Sigmoid colon (tissue), 4 donors: Measurements from ENCODE around the gene HPCAL1.

Source experiments
- CTCF ChIP-seq, 4 experiments: fragments of 450-650 bp in 3 of 4; fragments of 200-600 bp in 1 of 4; IDR thresholded peaks; one replicate each; pipeline ENCODE4 v1.5.1; 2016 to 2019; ENCODE audit warnings: antibody characterized with exemption in 4 of 4, mild to moderate bottlenecking in 3 of 4, moderate library complexity in 2 of 4
- EP300 ChIP-seq, 4 donors: sonication (generic); formaldehyde crosslinking; IDR thresholded peaks; one replicate each; pipeline ENCODE4 v1.6.1; 2017; ENCODE audit warnings: antibody characterized with exemption in 4 of 4
- POLR2A ChIP-seq, 2 donors: fragments of 450-650 bp; IDR thresholded peaks; one replicate each; pipeline ENCODE4 v1.6.1; 2016; ENCODE audit warnings: antibody characterized with exemption in 2 of 2, mild to moderate bottlenecking in 2 of 2, moderate library complexity in 2 of 2
- POLR2AphosphoS5 ChIP-seq, 4 donors: sonication (generic); formaldehyde crosslinking; IDR thresholded peaks; one replicate each; pipeline ENCODE4 v1.6.1; 2017; ENCODE audit warnings: antibody characterized with exemption in 4 of 4

DNA sequence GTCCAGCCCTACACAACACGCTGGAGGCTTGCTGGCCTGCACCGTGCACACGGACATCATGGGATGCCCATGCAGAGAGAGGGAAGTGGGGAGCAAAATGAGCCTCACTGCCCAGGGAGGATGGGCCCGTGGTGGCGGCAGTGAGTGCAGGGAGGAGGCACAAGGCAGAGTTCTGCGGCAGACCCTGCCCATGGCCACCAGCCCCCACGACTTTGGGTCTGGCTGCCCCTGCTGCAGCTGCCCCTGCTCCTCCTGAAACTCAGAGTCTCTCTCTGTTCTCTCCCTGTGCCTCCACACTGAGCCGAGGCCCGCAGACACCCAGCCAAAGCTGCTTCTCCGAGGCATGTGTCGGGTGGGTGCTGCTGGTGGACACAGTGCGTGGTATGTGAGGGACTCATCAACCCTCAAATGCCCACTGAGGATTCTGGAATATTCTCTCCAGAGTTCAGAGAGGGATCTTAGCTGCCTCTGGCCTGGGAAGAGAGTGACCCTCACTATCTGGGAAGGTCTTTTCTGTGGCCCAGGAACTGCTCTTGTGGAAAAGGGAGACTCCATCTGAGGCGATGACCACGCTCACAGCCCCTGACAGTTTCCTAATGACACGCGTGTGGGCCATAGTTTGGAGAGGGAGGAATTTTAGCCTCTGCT lies 45.1 kb upstream of the HPCAL1 start:
- TF ChIP-seq POLR2A (IDR thresholded peaks at IDR 0.05) (no peak), CTCF (IDR thresholded peaks at IDR 0.05) (no peak), POLR2AphosphoS5 (IDR thresholded peaks at IDR 0.05) (no peak), EP300 (IDR thresholded peaks at IDR 0.05) (no peak)
